ENCODE data around the gene TDG. TPM values are rescaled to one million over a fixed set of nuclear protein-coding genes. Genes with fewer than 3 reads are reported as not detected.
A peak's percentile ranks its signal among the peaks of the same experiment; 100 is the strongest.
"Not testable (repeated sequence)": the region's sequence is repeated elsewhere in the genome, so short reads cannot be mapped to it uniquely, and the experiment has no call there.

TDG gene
- polyA plus RNA-seq, 6 donors from 2014 or later: 19.3 to 27.1 (median 21.1) TPM

- ATAC-seq (ENCODE audit: low read depth in 2 of 2) (no peak), DNase-seq (no peak)
- H3K4me3 Mint-ChIP-seq: no peak overlapping the region
- H3K27me3 Mint-ChIP-seq: peaks cover 17 to 52% (median 22%) of the 10 kb centered on the region in 3 donors
- peaks cover 0 to 13% of the 10 kb centered on the region in 2 donors for H3K36me3 Mint-ChIP-seq
- peak overlapping the region in 1 of 6 donors; percentile 76 for H3K27ac Mint-ChIP-seq
- peaks cover 0 to 21% (median 12%) of the 10 kb centered on the region in 7 donors for H3K9me3 Mint-ChIP-seq
- peaks cover 0 to 2% (median 0%) of the 10 kb centered on the region in 3 donors for H3K4me1 Mint-ChIP-seq
Measured at GRCh38 chr12:104010606-104011169, 45.0 kb downstream of the TDG start.

DNA sequence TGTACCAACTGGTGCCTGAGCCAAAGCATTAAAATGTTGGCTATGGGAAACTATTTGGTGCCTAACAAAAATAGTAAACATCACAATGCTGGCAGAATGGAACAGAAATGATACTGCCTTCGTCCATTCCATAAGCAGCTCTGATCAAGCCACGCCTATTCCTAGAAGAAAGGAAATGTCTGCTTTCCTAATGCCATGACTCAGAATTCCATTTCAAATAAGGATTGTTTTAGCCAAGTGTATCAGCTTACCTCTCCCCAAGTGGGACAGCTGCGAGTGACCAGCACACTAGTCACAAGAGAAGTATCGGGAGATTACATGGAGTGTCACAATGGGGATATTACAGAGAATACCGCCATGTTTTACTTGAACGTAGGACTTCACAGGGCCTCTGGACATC, 45.6 kb downstream of the TDG start:
- no peak for ATAC-seq (ENCODE audit: low read depth in 2 of 2)
- DNase-seq: no peak
- peaks cover 0 to 21% (median 12%) of the 10 kb centered on the region in 7 donors for H3K9me3 Mint-ChIP-seq
- H3K27me3 Mint-ChIP-seq: peaks cover 17 to 47% (median 22%) of the 10 kb centered on the region in 3 donors
- peaks cover 0 to 2% (median 0%) of the 10 kb centered on the region in 3 donors for H3K4me1 Mint-ChIP-seq
- H3K27ac Mint-ChIP-seq: no peak overlapping the region
- no peak overlapping the region for H3K4me3 Mint-ChIP-seq
- H3K36me3 Mint-ChIP-seq: peaks cover 0 to 13% of the 10 kb centered on the region in 2 donors

DNA sequence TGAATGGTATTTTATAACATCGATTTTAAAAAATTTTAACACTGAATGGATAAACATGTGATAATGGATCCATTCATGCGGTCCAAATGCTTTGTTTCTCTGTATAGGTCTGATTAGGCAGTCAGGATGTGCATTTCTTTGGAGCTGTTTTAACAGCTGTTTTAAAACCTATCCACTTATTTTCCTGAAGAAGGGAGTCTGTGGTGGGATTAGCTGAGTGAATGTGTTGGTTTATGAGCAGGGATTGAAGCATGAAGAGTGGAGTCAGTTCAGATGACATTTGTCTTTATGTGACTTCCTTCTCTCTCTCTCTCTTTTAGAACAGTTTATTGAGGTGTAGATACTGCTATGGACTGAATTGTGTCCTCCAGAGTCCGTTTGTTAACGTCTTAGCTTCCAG, 46.7 kb downstream of the TDG start:
- DNase-seq: no peak
- H3K27ac Mint-ChIP-seq: no peak overlapping the region
- H3K9me3 Mint-ChIP-seq: peaks cover 0 to 21% (median 12%) of the 10 kb centered on the region in 7 donors
- ATAC-seq (ENCODE audit: low read depth in 2 of 2): no peak
- H3K4me3 Mint-ChIP-seq: no peak overlapping the region
- peaks cover 17 to 37% (median 22%) of the 10 kb centered on the region in 3 donors for H3K27me3 Mint-ChIP-seq
- H3K4me1 Mint-ChIP-seq: peaks cover 0 to 2% (median 0%) of the 10 kb centered on the region in 3 donors
- peaks cover 0 to 13% of the 10 kb centered on the region in 2 donors for H3K36me3 Mint-ChIP-seq

DNA sequence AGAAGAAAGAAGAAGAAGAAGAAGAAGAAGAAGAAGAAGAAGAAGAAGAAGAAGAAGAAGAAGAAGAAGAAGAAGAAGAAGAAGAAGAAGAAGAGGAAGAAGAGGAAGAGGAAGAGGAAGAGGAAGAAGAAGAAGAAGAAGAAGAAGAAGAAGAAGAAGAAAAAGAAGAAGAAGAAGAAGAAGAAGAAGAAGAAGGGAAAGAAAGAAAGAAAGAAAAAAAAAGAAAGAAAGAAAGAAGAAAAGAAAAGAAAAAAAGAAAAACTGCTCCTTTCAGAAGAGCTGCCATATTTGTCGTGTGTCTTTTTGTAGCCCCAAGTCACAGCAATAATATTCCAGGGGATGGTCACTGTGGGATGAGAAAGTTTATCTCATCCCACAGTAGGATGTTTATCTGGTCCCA, 56.2 kb downstream of the TDG start:
- Mint-ChIP-seq H3K27ac (peak overlapping the region in 1 of 6 donors; percentile 20), H3K27me3 (peaks cover 11 to 34% (median 33%) of the 10 kb centered on the region in 3 donors), H3K9me3 (peaks cover 2 to 20% (median 11%) of the 10 kb centered on the region in 7 donors)
- DNase-seq; ATAC-seq (ENCODE audit: low read depth in 2 of 2); H3K4me1 Mint-ChIP-seq; H3K4me3 Mint-ChIP-seq; H3K36me3 Mint-ChIP-seq: not testable (repeated sequence)

- Mint-ChIP-seq H3K27me3 (peaks cover 11 to 42% (median 40%) of the 10 kb centered on the region in 3 donors), H3K9me3 (peaks cover 2 to 20% (median 11%) of the 10 kb centered on the region in 7 donors), H3K4me3 (no peak overlapping the region), H3K27ac (no peak overlapping the region), H3K36me3 (no peaks in the 10 kb centered on the region), H3K4me1 (no peaks in the 10 kb centered on the region)
- DNase-seq: no peak
- ATAC-seq (ENCODE audit: low read depth in 2 of 2): no peak
Measured at GRCh38 chr12:104022786-104023185, 57.1 kb downstream of the TDG start.

GRCh38 chr12:104023710-104024109, 58.0 kb downstream of the TDG start:
- H3K4me1 Mint-ChIP-seq: no peaks in the 10 kb centered on the region
- ATAC-seq (ENCODE audit: low read depth in 2 of 2) (no peak), DNase-seq (no peak)
- H3K4me3 Mint-ChIP-seq: no peak overlapping the region
- H3K36me3 Mint-ChIP-seq: no peaks in the 10 kb centered on the region
- peaks cover 2 to 20% (median 11%) of the 10 kb centered on the region in 7 donors for H3K9me3 Mint-ChIP-seq
- no peak overlapping the region for H3K27ac Mint-ChIP-seq
- H3K27me3 Mint-ChIP-seq: peaks cover 11 to 52% (median 46%) of the 10 kb centered on the region in 3 donors

GRCh38 chr12:104024348-104024747, 58.7 kb downstream of the TDG start:
- no peak overlapping the region for H3K27ac Mint-ChIP-seq
- H3K9me3 Mint-ChIP-seq: peaks cover 2 to 20% (median 11%) of the 10 kb centered on the region in 7 donors
- no peaks in the 10 kb centered on the region for H3K4me1 Mint-ChIP-seq
- no peak for DNase-seq
- ATAC-seq (ENCODE audit: low read depth in 2 of 2): no peak
- no peaks in the 10 kb centered on the region for H3K36me3 Mint-ChIP-seq
- H3K27me3 Mint-ChIP-seq: peaks cover 8 to 56% (median 48%) of the 10 kb centered on the region in 3 donors
- H3K4me3 Mint-ChIP-seq: no peak overlapping the region

DNA sequence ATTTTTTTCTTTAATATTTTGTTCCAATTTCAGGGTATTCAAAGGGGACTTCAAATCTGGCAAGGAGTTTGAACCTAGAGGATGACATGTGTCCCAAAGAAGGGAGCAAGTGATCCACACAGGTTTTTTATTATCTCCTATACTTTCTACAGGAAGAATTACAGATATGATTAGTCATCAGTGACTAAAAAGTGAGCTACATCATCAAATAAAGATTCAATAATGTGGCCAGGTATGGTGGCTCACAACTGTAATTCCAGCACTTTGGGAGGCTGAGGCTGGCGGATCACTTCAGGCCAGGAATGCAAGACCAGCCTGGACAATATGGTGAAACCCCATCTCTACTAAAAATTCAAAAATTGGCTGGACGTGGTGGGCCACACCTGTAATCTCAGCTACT, 60.1 kb downstream of the TDG start:
- peaks cover 0 to 55% (median 35%) of the 10 kb centered on the region in 3 donors for H3K27me3 Mint-ChIP-seq
- H3K4me1 Mint-ChIP-seq: no peaks in the 10 kb centered on the region
- ATAC-seq (ENCODE audit: low read depth in 2 of 2) (no peak), DNase-seq (no peak)
- no peak overlapping the region for H3K27ac Mint-ChIP-seq
- no peak overlapping the region for H3K4me3 Mint-ChIP-seq
- H3K9me3 Mint-ChIP-seq: peaks cover 0 to 14% (median 11%) of the 10 kb centered on the region in 7 donors
- H3K36me3 Mint-ChIP-seq: no peaks in the 10 kb centered on the region

DNA sequence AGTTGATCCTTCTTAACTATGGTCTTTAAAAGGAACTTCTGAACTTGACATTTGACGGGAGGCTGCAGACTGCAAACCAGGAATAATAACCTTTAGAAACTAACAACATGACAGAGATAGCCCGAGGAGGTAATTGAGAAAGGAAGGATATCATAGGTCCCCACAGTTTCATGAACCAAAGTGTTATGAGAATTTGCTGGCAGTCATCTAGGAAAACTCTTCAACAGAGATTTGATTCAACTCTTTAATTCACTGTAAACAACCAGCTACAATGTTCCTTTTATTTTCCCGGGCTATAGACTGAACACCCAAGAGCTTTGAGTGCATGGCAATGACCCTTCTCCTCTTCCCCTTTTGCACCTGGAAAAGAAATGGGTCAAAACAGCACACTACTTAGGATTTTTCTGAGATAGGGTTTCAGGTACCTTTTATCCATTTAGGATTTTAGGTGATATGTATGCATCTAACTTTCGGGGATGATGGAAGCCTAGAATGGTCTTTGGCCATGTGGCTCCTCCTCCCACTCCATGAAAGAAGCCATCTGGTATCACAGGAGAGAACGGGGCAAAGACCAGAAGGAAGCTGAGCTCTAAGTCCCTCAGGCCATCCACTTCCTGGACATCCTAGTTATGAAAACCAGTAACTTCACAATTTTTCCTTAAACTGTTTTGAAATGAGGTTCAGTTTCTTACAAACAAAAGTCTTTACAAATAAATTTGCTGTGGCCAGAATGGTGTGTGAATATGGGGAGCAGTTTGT, 61.3 kb downstream of the TDG start:
- no peaks in the 10 kb centered on the region for H3K36me3 Mint-ChIP-seq
- ATAC-seq (ENCODE audit: low read depth in 2 of 2) (no peak), DNase-seq (no peak)
- peaks cover 0 to 43% (median 35%) of the 10 kb centered on the region in 3 donors for H3K27me3 Mint-ChIP-seq
- H3K4me3 Mint-ChIP-seq: no peak overlapping the region
- no peak overlapping the region for H3K27ac Mint-ChIP-seq
- H3K9me3 Mint-ChIP-seq: peaks cover 0 to 14% (median 11%) of the 10 kb centered on the region in 7 donors
- H3K4me1 Mint-ChIP-seq: no peaks in the 10 kb centered on the region

GRCh38 chr12:104030596-104030995, 64.9 kb downstream of the TDG start:
- not testable (repeated sequence) for H3K4me3 Mint-ChIP-seq, H3K27ac Mint-ChIP-seq, H3K4me1 Mint-ChIP-seq, DNase-seq, H3K9me3 Mint-ChIP-seq, H3K36me3 Mint-ChIP-seq
- H3K27me3 Mint-ChIP-seq: peaks cover 5 to 39% (median 36%) of the 10 kb centered on the region in 3 donors
- peak in 1 of 2 donors; percentile 40 for ATAC-seq (ENCODE audit: low read depth in 2 of 2)

GRCh38 chr12:104036143-104036542, 70.5 kb downstream of the TDG start:
- H3K9me3 Mint-ChIP-seq; H3K4me3 Mint-ChIP-seq; DNase-seq; H3K4me1 Mint-ChIP-seq; ATAC-seq (ENCODE audit: low read depth in 2 of 2); H3K36me3 Mint-ChIP-seq: not testable (repeated sequence)
- Mint-ChIP-seq H3K27ac (peak overlapping the region in 1 of 6 donors; percentile 8), H3K27me3 (peaks cover 0 to 28% (median 9%) of the 10 kb centered on the region in 3 donors)

Data from naive B cell (primary cell).